SK-N-SH treated with all-trans-retinoic acid at 6 μM for 48 hours (cell line): ENCODE data around the gene EPC2.

Source experiments
- CREB5 ChIP-seq: fragments of 250-450 bp; sonication (Bioruptor Pico); IDR thresholded peaks from 2 replicates; pipeline ENCODE4 v1.5.1; 2020; ENCODE audit warnings: low read depth, mild to moderate bottlenecking, moderate library complexity
- ESRRG ChIP-seq: fragments of 250-450 bp; sonication (Bioruptor Pico); IDR thresholded peaks from 2 replicates; pipeline ENCODE4 v1.6.1; 2021; ENCODE audit warnings: mild to moderate bottlenecking
- ISL1 ChIP-seq: fragments of 250-450 bp; sonication (Bioruptor Pico); IDR thresholded peaks from 2 replicates; pipeline ENCODE4 v2.1.2; 2022; ENCODE audit warnings: mild to moderate bottlenecking, moderate library complexity

GRCh38 chr2:148651972-148652371, 7.4 kb downstream of the EPC2 start:
- TF ChIP-seq ESRRG, result no peak
- no peak for TF ChIP-seq CREB5 (CRISPR knock-in tag)
- no peak for TF ChIP-seq ISL1
